Stomach (tissue), 4 donors: ENCODE measurements around the gene ZMIZ1.

Source experiments
- EP300 ChIP-seq: sonication (generic); formaldehyde crosslinking; IDR thresholded peaks from one replicate; pipeline ENCODE4 v1.6.1; 2017; ENCODE audit warnings: antibody characterized with exemption
- POLR2A ChIP-seq, 4 donors: fragments of 450-650 bp; IDR thresholded peaks; one replicate each; pipeline ENCODE4 v1.6.1; 2016; ENCODE audit warnings: antibody characterized with exemption in 4 of 4, control low read depth in 2 of 4, mild to moderate bottlenecking in 1 of 4, moderate library complexity in 1 of 4
- TF ChIP-seq, protein P1 (sequence below), 7 experiments: fragments of 450-650 bp in 4 of 7; fragments of 200-600 bp in 3 of 7; sonication (generic) in 3 of 7; IDR thresholded peaks; one replicate each; pipeline ENCODE4 v1.5.1; 2016 to 2019; ENCODE audit warnings: antibody characterized with exemption in 7 of 7, control low read depth in 2 of 7, mild to moderate bottlenecking in 1 of 7

DNA sequence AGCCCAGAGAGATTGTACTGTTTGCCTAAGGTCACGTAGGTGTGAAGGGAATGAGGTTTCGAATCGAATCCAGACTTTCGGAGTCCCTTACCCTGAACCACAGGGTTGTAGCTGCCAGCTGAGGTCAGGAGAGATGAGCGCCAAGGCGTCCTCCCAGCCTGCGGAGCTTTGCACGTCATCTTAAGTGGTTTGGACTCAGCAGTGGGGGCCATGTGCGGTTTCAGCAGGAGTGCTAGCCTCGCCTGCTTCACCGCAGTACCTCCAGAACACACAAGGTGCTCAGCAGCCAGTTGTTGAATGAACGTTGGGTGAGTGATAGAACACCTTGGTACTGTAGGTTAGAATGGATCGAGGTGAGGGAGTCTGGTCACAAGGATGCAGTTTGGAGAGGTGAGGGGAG lies 203.6 kb downstream of the ZMIZ1 start:
- TF ChIP-seq, protein P1, sequence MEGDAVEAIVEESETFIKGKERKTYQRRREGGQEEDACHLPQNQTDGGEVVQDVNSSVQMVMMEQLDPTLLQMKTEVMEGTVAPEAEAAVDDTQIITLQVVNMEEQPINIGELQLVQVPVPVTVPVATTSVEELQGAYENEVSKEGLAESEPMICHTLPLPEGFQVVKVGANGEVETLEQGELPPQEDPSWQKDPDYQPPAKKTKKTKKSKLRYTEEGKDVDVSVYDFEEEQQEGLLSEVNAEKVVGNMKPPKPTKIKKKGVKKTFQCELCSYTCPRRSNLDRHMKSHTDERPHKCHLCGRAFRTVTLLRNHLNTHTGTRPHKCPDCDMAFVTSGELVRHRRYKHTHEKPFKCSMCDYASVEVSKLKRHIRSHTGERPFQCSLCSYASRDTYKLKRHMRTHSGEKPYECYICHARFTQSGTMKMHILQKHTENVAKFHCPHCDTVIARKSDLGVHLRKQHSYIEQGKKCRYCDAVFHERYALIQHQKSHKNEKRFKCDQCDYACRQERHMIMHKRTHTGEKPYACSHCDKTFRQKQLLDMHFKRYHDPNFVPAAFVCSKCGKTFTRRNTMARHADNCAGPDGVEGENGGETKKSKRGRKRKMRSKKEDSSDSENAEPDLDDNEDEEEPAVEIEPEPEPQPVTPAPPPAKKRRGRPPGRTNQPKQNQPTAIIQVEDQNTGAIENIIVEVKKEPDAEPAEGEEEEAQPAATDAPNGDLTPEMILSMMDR (IDR thresholded peaks at IDR 0.05), result no peak
- TF ChIP-seq EP300 (no peak), POLR2A (IDR thresholded peaks at IDR 0.05) (no peak)
